SU-DHL-6 (cell line): ENCODE measurements around the gene GKN2.

ENCODE experiments used
- H2AFZ ChIP-seq: fragments of 200-600 bp; sonication (generic); 2 replicates; pipeline ENCODE4 v1.6.1; 2014; ENCODE audit warnings: low read depth, mild to moderate bottlenecking, moderate library complexity, mixed read lengths, antibody characterized with exemption, low read length; ENCODE audit not compliant: severe bottlenecking
- H3F3A ChIP-seq: fragments of 200-600 bp; shearing (Covaris generic); 2 replicates; pipeline ENCODE4 v1.6.0; 2016; ENCODE audit warnings: antibody characterized with exemption, mild to moderate bottlenecking; ENCODE audit not compliant: insufficient read depth
- H3K27ac ChIP-seq: fragments of 200-600 bp; sonication (generic); 2 replicates; pipeline ENCODE4 v1.5.1; 2016; ENCODE audit warnings: low read depth, mild to moderate bottlenecking, low read length, moderate library complexity, mixed read lengths
- H3K27me3 ChIP-seq: fragments of 200-600 bp; sonication (generic), shearing (Covaris generic); 2 replicates; pipeline ENCODE4 v1.6.0; 2014; ENCODE audit warnings: mild to moderate bottlenecking, low read length
- H3K36me3 ChIP-seq: fragments of 200-600 bp; sonication (generic); 2 replicates; pipeline ENCODE4 v1.6.1; 2014; ENCODE audit warnings: mild to moderate bottlenecking, low read length, mixed read lengths
- H3K4me2 ChIP-seq: fragments of 300-600, 200-600 bp; shearing (Covaris generic), sonication (generic); 2 replicates; pipeline ENCODE4 v1.6.0; 2014; ENCODE audit warnings: low read length, low read depth, mild to moderate bottlenecking; ENCODE audit not compliant: poor library complexity, severe bottlenecking
- H3K4me3 ChIP-seq: fragments of 200-600 bp; sonication (generic); 2 replicates; pipeline ENCODE4 v1.5.1; 2014; ENCODE audit warnings: antibody characterized with exemption, low read length, mild to moderate bottlenecking, mixed read lengths; ENCODE audit not compliant: insufficient read depth, poor library complexity, severe bottlenecking
- H3K79me2 ChIP-seq: fragments of 200-600 bp; sonication (generic); 2 replicates; pipeline ENCODE4 v1.6.1; 2014; ENCODE audit warnings: mild to moderate bottlenecking, low read length, moderate library complexity; ENCODE audit not compliant: insufficient read depth
- H3K9ac ChIP-seq: fragments of 200-600 bp; sonication (generic); 2 replicates; pipeline ENCODE4 v1.7.0; 2014; ENCODE audit warnings: mild to moderate bottlenecking, low read length
- H3K9me2 ChIP-seq: fragments of 200-600 bp; sonication (generic); replicated peaks from 2 replicates; pipeline ENCODE4 v1.6.1; 2014; ENCODE audit warnings: low read length; ENCODE audit not compliant: insufficient read depth
- H3K9me3 ChIP-seq: fragments of 200-600 bp; sonication (generic); 2 replicates; pipeline ENCODE4 v1.6.1; 2014; ENCODE audit warnings: low read length, mixed read lengths; ENCODE audit not compliant: insufficient read depth
- H4K20me1 ChIP-seq: fragments of 200-600 bp; sonication (generic); 2 replicates; pipeline ENCODE4 v1.6.1; 2014; ENCODE audit warnings: low read depth, mild to moderate bottlenecking, antibody characterized with exemption, low read length, moderate library complexity, mixed read lengths
- CTCF ChIP-seq: fragments of 200-600 bp; sonication (generic); IDR thresholded peaks from one replicate; pipeline ENCODE4 v1.5.1; 2017; ENCODE audit warnings: antibody characterized with exemption, mild to moderate bottlenecking, low read length, moderate library complexity; ENCODE audit not compliant: insufficient read depth, poor library complexity, severe bottlenecking
- EZH2phosphoT487 ChIP-seq: fragments of 200-600 bp; sonication (generic), shearing (Covaris generic); conservative IDR thresholded peaks from 2 replicates; pipeline ENCODE4 v1.6.1; 2018; ENCODE audit warnings: mild to moderate bottlenecking, antibody characterized with exemption, low read length, moderate library complexity, mixed read lengths

Gene GKN2

GRCh38 chr2:68942827-68943226 lies 9.9 kb downstream of the GKN2 start:
- no peak overlapping the region for H3K9ac ChIP-seq
- no peaks in the 10 kb centered on the region for H3K27me3 ChIP-seq
- no peaks in the 10 kb centered on the region for H3K9me3 ChIP-seq
- H3K4me2 ChIP-seq = no peak overlapping the region
- H2AFZ ChIP-seq = no peak overlapping the region
- no peaks in the 10 kb centered on the region for H3K36me3 ChIP-seq
- H3K79me2 ChIP-seq = no peaks in the 10 kb centered on the region
- no peak overlapping the region for H3K27ac ChIP-seq
- H3K4me3 ChIP-seq = no peak overlapping the region
- no peaks in the 10 kb centered on the region for H3K9me2 ChIP-seq
- TF ChIP-seq EZH2phosphoT487 = no peak
- TF ChIP-seq CTCF = no peak
- H4K20me1 ChIP-seq = no peaks in the 10 kb centered on the region
- no peaks in the 10 kb centered on the region for H3F3A ChIP-seq

- Histone ChIP-seq H3K36me3 (no peaks in the 10 kb centered on the region), H3K79me2 (no peaks in the 10 kb centered on the region), H3F3A (no peaks in the 10 kb centered on the region), H3K27ac (no peak overlapping the region), H4K20me1 (no peaks in the 10 kb centered on the region), H3K4me3 (no peak overlapping the region), H3K4me2 (no peak overlapping the region), H3K9me2 (no peaks in the 10 kb centered on the region), H2AFZ (no peak overlapping the region), H3K9me3 (no peaks in the 10 kb centered on the region), H3K27me3 (no peaks in the 10 kb centered on the region), H3K9ac (no peak overlapping the region)
- TF ChIP-seq CTCF (no peak), EZH2phosphoT487 (no peak)
Observed at GRCh38 chr2:68940369-68940768, 12.3 kb downstream of the GKN2 start.

- Histone ChIP-seq H2AFZ (no peak overlapping the region), H3F3A (no peaks in the 10 kb centered on the region), H3K9me3 (no peaks in the 10 kb centered on the region)
Observed at GRCh38 chr2:68939962-68940361, 12.7 kb downstream of the GKN2 start.

More at GRCh38 chr2:68939962-68940361, 12.7 kb downstream of the GKN2 start:
- H4K20me1 ChIP-seq = no peaks in the 10 kb centered on the region
- H3K79me2 ChIP-seq = no peaks in the 10 kb centered on the region
- H3K9ac ChIP-seq = no peak overlapping the region
- no peaks in the 10 kb centered on the region for H3K36me3 ChIP-seq
- H3K4me2 ChIP-seq = no peak overlapping the region
- H3K27ac ChIP-seq = no peak overlapping the region
- no peaks in the 10 kb centered on the region for H3K9me2 ChIP-seq
- no peaks in the 10 kb centered on the region for H3K27me3 ChIP-seq
- no peak for TF ChIP-seq CTCF
- no peak for TF ChIP-seq EZH2phosphoT487
- H3K4me3 ChIP-seq = no peak overlapping the region
